HG03196 (cell line): ENCODE measurements around the gene PPIL1.
A peak's percentile ranks its signal among the peaks of the same experiment; 100 is the strongest.

Experiments used
- ATAC-seq: cut with Tn5 transposase; IDR thresholded peaks from one replicate; pipeline ENCODE4 v1.9.1; 2021; ENCODE audit not compliant: unreplicated experiment

Gene PPIL1

GRCh38 chr6:36888654-36889481 lies 14.3 kb upstream of the PPIL1 start:
- no peak for ATAC-seq

- no peak for ATAC-seq
These were observed 13.6 kb upstream of the PPIL1 start for GRCh38 chr6:36888115-36888643.

GRCh38 chr6:36886950-36887618 lies 12.5 kb upstream of the PPIL1 start:
- ATAC-seq: no peak

- ATAC-seq: peak; percentile 96
These were observed 11.1 kb upstream of the PPIL1 start, which contains the start of gene C6orf89 for GRCh38 chr6:36885461-36886401. Gene C6orf89, plus strand, starts transcription at chr6:36885952. Its CDS starts 13,493 bp downstream, at chr6:36899445.

GRCh38 chr6:36884610-36885009 lies 10.0 kb upstream of the PPIL1 start:
- no peak for ATAC-seq

- ATAC-seq: no peak
These were observed 639 bp upstream of the PPIL1 start for GRCh38 chr6:36875250-36875633.

- no peak for ATAC-seq
These were observed 776 bp downstream of the PPIL1 start for GRCh38 chr6:36873612-36874442.

GRCh38 chr6:36873115-36873514 lies 1.5 kb downstream of the PPIL1 start:
- ATAC-seq: no peak

- ATAC-seq: no peak
These were observed 2.9 kb downstream of the PPIL1 start for GRCh38 chr6:36871686-36872085.

GRCh38 chr6:36867471-36868224 lies 7.0 kb downstream of the PPIL1 start:
- ATAC-seq: no peak

- no peak for ATAC-seq
These were observed 8.8 kb downstream of the PPIL1 start for GRCh38 chr6:36865835-36866234.

GRCh38 chr6:36863670-36864540 lies 10.7 kb downstream of the PPIL1 start:
- no peak for ATAC-seq

- no peak for ATAC-seq
These were observed 11.7 kb downstream of the PPIL1 start for GRCh38 chr6:36862848-36863382.

GRCh38 chr6:36862164-36862847 lies 12.3 kb downstream of the PPIL1 start:
- ATAC-seq: no peak

GRCh38 chr6:36860126-36860525 lies 14.5 kb downstream of the PPIL1 start:
- no peak for ATAC-seq

GRCh38 chr6:36858407-36858981 lies 16.1 kb downstream of the PPIL1 start:
- no peak for ATAC-seq

GRCh38 chr6:36857325-36857724 lies 17.3 kb downstream of the PPIL1 start:
- no peak for ATAC-seq
